SK-MEL-5 (cell line): ENCODE results near the gene EVX2. TPM values are rescaled to one million over a fixed set of nuclear protein-coding genes. Genes with fewer than 3 reads are reported as not detected.

Source experiments
- DNase-seq: peaks from one replicate; pipeline ENCODE4 v3.0.0-alpha.2; 2016; ENCODE audit warnings: low read depth, low spot score
- in situ Hi-C: cut with HindIII; loops from 2 replicates; pipeline ENCODE4 v1.10.0; 2016; ENCODE audit warnings: low sequenced_read_pairs, high pct_unique_total_duplicates, low pct_unique_long_range_greater_than_20kb
- total RNA-seq: library from RNA; depleted of rRNA; stranded (reverse); fragments of >200 nt; shearing (Covaris generic); gene quantifications from 2 replicates; pipeline ENCODE4 v1.2.3, GENCODE V29; 2014

Gene EVX2
- total RNA-seq, 1 experiment from 2014 or later: not detected

GRCh38 chr2:176101216-176101830 is 17.6 kb upstream of the EVX2 start:
- DNase-seq: no peak
- in situ Hi-C loops: no loop called here

GRCh38 chr2:176100547-176101140 is 16.9 kb upstream of the EVX2 start:
- in situ Hi-C loops: no loop called here

GRCh38 chr2:176099728-176100546 is 16.2 kb upstream of the EVX2 start, which contains the start of gene HOXD12:
HOXD12 (plus strand) TSS chr2:176099795; CDS start chr2:176099802, 7 bp downstream.
- in situ Hi-C loops: no loop called here
- no peak for DNase-seq

More at GRCh38 chr2:176100547-176101140, 16.9 kb upstream of the EVX2 start:
- no peak for DNase-seq

GRCh38 chr2:176099159-176099727 is 15.5 kb upstream of the EVX2 start:
- in situ Hi-C loops: no loop called here
- DNase-seq: no peak

GRCh38 chr2:176098366-176099158 is 14.8 kb upstream of the EVX2 start:
- DNase-seq: no peak
- in situ Hi-C loops: no loop called here

GRCh38 chr2:176097820-176098365 is 14.1 kb upstream of the EVX2 start:
- in situ Hi-C loops: no loop called here
- DNase-seq: no peak

GRCh38 chr2:176096986-176097819 is 13.4 kb upstream of the EVX2 start:
- DNase-seq: peak; percentile 88
- in situ Hi-C loops: no loop called here

- in situ Hi-C loops: no loop called here
- peak; percentile 57 for DNase-seq
Observed at GRCh38 chr2:176096243-176096985, 12.7 kb upstream of the EVX2 start.

GRCh38 chr2:176095421-176095820 is 11.7 kb upstream of the EVX2 start:
- in situ Hi-C loops: no loop called here
- no peak for DNase-seq

- no peak for DNase-seq
- in situ Hi-C loops: no loop called here
Observed at GRCh38 chr2:176094349-176094748, 10.6 kb upstream of the EVX2 start.

GRCh38 chr2:176093898-176094249 is 10.1 kb upstream of the EVX2 start:
- in situ Hi-C loops: no loop called here

GRCh38 chr2:176093145-176093897 is 9.6 kb upstream of the EVX2 start:
- in situ Hi-C loops: no loop called here
- DNase-seq: peak; percentile 57

More at GRCh38 chr2:176093898-176094249, 10.1 kb upstream of the EVX2 start:
- no peak for DNase-seq

- peak; percentile 36 for DNase-seq
- in situ Hi-C loops: no loop called here
Observed at GRCh38 chr2:176092270-176093144, 8.7 kb upstream of the EVX2 start, which contains the start of gene HOXD13. HOXD13 (plus strand) TSS chr2:176092721; CDS start chr2:176092891, 170 bp downstream.
